DOHH2 (cell line): ENCODE measurements around the gene CH25H.

Source experiments
- H3F3A ChIP-seq: fragments of 200-600 bp; sonication (generic), shearing (Covaris generic); 2 replicates; pipeline ENCODE4 v1.6.0; 2016; ENCODE audit warnings: antibody characterized with exemption, mild to moderate bottlenecking; ENCODE audit not compliant: control insufficient read depth, insufficient read depth
- H3K27ac ChIP-seq: fragments of 200-600 bp; sonication (generic); 2 replicates; pipeline ENCODE4 v1.5.1; 2014; ENCODE audit warnings: low read depth, mild to moderate bottlenecking, low read length, moderate library complexity
- H3K27me3 ChIP-seq: fragments of 200-600 bp; sonication (generic); 2 replicates; pipeline ENCODE4 v1.6.1; 2014; ENCODE audit warnings: mild to moderate bottlenecking, low read length, mixed read lengths; ENCODE audit not compliant: control insufficient read depth
- H3K36me3 ChIP-seq: fragments of 200-600 bp; sonication (generic); 2 replicates; pipeline ENCODE4 v1.6.1; 2014; ENCODE audit warnings: mild to moderate bottlenecking, low read length, moderate library complexity, mixed read lengths; ENCODE audit not compliant: control insufficient read depth
- H3K4me1 ChIP-seq: fragments of 200-600 bp; sonication (generic); 2 replicates; pipeline ENCODE4 v1.6.1; 2014; ENCODE audit warnings: mild to moderate bottlenecking, low read length, mixed read lengths; ENCODE audit not compliant: control insufficient read depth
- H3K4me2 ChIP-seq: fragments of 200-600 bp; sonication (generic); 2 replicates; pipeline ENCODE4 v1.6.0; 2014; ENCODE audit warnings: mild to moderate bottlenecking, low read length, moderate library complexity
- H3K4me3 ChIP-seq: fragments of 200-600 bp; sonication (generic); 2 replicates; pipeline ENCODE4 v1.5.1; 2014; ENCODE audit warnings: mild to moderate bottlenecking, low read length, mixed read lengths
- H3K79me2 ChIP-seq: fragments of 200-600 bp; sonication (generic); 2 replicates; pipeline ENCODE4 v1.6.1; 2014; ENCODE audit warnings: mild to moderate bottlenecking, low read length, mixed read lengths; ENCODE audit not compliant: control insufficient read depth
- H3K9me2 ChIP-seq: fragments of 200-600 bp; sonication (generic); replicated peaks from 2 replicates; pipeline ENCODE4 v1.6.1; 2014; ENCODE audit warnings: mild to moderate bottlenecking, low read length, mixed read lengths; ENCODE audit not compliant: control insufficient read depth
- H3K9me3 ChIP-seq: fragments of 200-600 bp; sonication (generic); 2 replicates; pipeline ENCODE4 v1.6.1; 2014; ENCODE audit warnings: antibody characterized with exemption, low read length, mixed read lengths; ENCODE audit not compliant: control insufficient read depth, insufficient read depth
- H4K20me1 ChIP-seq: fragments of 200-600 bp; sonication (generic); 2 replicates; pipeline ENCODE4 v1.6.0; 2014; ENCODE audit warnings: low read depth, mild to moderate bottlenecking, antibody characterized with exemption, low read length, moderate library complexity; ENCODE audit not compliant: control insufficient read depth, insufficient read depth
- EZH2phosphoT487 ChIP-seq: fragments of 200-600 bp; sonication (generic); IDR thresholded peaks from 2 replicates; pipeline ENCODE4 v1.6.1; 2017; ENCODE audit warnings: borderline replicate concordance, mild to moderate bottlenecking, antibody characterized with exemption, low read length, moderate library complexity, mixed read lengths
- TF ChIP-seq, protein P1 (sequence below): fragments of 200-600 bp; sonication (generic); IDR thresholded peaks from one replicate; pipeline ENCODE4 v1.5.1; 2014; ENCODE audit warnings: antibody characterized with exemption, mild to moderate bottlenecking, low read depth, low read length; ENCODE audit not compliant: poor library complexity, severe bottlenecking

The CH25H gene

DNA sequence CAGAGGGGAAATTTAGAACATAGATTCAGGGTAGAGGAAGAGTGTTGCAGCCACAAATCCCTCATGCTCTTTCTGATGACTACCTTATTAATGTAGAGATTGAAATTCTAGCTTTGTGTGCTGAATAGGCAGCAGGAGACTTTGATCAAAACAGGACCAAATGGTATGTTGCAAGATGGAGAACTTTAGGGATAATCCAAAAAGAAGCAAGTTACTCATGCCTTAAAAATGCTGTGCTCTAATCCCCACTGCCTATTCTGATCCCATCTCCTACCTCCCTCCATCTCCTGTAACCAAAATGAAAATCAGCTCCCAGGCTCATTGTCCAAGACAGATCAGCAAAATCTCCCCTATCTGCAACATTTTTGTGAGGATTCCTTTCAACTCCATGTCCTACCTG, 31.3 kb downstream of the CH25H start:
- no peak overlapping the region for H3K27ac ChIP-seq
- H3K27me3 ChIP-seq: peaks cover 3% of the 10 kb centered on the region; the same call in 1 of the 2 replicates
- H3K4me3 ChIP-seq: no peak overlapping the region
- TF ChIP-seq EZH2phosphoT487: no peak
- TF ChIP-seq, protein P1, sequence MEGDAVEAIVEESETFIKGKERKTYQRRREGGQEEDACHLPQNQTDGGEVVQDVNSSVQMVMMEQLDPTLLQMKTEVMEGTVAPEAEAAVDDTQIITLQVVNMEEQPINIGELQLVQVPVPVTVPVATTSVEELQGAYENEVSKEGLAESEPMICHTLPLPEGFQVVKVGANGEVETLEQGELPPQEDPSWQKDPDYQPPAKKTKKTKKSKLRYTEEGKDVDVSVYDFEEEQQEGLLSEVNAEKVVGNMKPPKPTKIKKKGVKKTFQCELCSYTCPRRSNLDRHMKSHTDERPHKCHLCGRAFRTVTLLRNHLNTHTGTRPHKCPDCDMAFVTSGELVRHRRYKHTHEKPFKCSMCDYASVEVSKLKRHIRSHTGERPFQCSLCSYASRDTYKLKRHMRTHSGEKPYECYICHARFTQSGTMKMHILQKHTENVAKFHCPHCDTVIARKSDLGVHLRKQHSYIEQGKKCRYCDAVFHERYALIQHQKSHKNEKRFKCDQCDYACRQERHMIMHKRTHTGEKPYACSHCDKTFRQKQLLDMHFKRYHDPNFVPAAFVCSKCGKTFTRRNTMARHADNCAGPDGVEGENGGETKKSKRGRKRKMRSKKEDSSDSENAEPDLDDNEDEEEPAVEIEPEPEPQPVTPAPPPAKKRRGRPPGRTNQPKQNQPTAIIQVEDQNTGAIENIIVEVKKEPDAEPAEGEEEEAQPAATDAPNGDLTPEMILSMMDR: no peak
- H3K4me1 ChIP-seq: no peaks in the 10 kb centered on the region
- H3K79me2 ChIP-seq: no peaks in the 10 kb centered on the region
- no peaks in the 10 kb centered on the region for H3K9me2 ChIP-seq
- H3K4me2 ChIP-seq: no peak overlapping the region
- H3K9me3 ChIP-seq: no peaks in the 10 kb centered on the region; the same call in 1 of the 2 replicates
- no peaks in the 10 kb centered on the region for H3K36me3 ChIP-seq
- no peaks in the 10 kb centered on the region for H3F3A ChIP-seq
- no peaks in the 10 kb centered on the region for H4K20me1 ChIP-seq

DNA sequence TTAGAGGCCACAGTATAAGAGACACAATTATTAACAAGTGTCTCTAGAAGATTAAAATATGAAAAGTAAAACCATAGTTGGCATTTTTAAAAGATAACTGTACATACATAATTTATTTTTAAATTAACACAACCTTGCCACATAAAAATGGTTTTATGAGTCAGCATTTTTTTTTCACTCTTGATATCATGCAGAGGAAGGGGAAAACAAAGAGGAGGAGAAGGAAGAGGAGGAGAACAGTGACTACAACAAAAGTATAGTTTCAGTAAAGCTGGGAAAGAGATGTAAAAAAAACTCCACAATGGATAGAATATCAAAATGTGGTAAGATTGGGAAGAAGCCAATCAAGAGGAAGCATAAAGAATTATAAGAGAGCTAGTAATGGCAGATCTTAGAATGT, 34.0 kb downstream of the CH25H start:
- no peaks in the 10 kb centered on the region for H3K9me3 ChIP-seq
- H3K4me1 ChIP-seq: no peaks in the 10 kb centered on the region
- no peak overlapping the region for H3K4me2 ChIP-seq
- H4K20me1 ChIP-seq: no peaks in the 10 kb centered on the region
- no peaks in the 10 kb centered on the region for H3K36me3 ChIP-seq
- no peak overlapping the region for H3K4me3 ChIP-seq
- H3K27ac ChIP-seq: no peak overlapping the region
- H3K79me2 ChIP-seq: no peaks in the 10 kb centered on the region
- no peaks in the 10 kb centered on the region for H3F3A ChIP-seq
- TF ChIP-seq, protein P1: no peak
- no peak for TF ChIP-seq EZH2phosphoT487
- no peaks in the 10 kb centered on the region for H3K9me2 ChIP-seq
- H3K27me3 ChIP-seq: no peaks in the 10 kb centered on the region

GRCh38 chr10:89171996-89172395, 35.1 kb downstream of the CH25H start:
- no peak for TF ChIP-seq EZH2phosphoT487
- TF ChIP-seq, protein P1: no peak
- H3K27ac ChIP-seq: no peak overlapping the region
- H3F3A ChIP-seq: no peaks in the 10 kb centered on the region
- no peaks in the 10 kb centered on the region for H3K27me3 ChIP-seq
- H3K36me3 ChIP-seq: no peaks in the 10 kb centered on the region
- no peaks in the 10 kb centered on the region for H4K20me1 ChIP-seq
- H3K9me2 ChIP-seq: no peaks in the 10 kb centered on the region
- H3K4me2 ChIP-seq: no peak overlapping the region
- no peaks in the 10 kb centered on the region for H3K79me2 ChIP-seq
- H3K4me3 ChIP-seq: no peak overlapping the region
- H3K9me3 ChIP-seq: no peaks in the 10 kb centered on the region
- no peaks in the 10 kb centered on the region for H3K4me1 ChIP-seq
